ENCODE data around the gene OXCT1.

Gene OXCT1

DNA sequence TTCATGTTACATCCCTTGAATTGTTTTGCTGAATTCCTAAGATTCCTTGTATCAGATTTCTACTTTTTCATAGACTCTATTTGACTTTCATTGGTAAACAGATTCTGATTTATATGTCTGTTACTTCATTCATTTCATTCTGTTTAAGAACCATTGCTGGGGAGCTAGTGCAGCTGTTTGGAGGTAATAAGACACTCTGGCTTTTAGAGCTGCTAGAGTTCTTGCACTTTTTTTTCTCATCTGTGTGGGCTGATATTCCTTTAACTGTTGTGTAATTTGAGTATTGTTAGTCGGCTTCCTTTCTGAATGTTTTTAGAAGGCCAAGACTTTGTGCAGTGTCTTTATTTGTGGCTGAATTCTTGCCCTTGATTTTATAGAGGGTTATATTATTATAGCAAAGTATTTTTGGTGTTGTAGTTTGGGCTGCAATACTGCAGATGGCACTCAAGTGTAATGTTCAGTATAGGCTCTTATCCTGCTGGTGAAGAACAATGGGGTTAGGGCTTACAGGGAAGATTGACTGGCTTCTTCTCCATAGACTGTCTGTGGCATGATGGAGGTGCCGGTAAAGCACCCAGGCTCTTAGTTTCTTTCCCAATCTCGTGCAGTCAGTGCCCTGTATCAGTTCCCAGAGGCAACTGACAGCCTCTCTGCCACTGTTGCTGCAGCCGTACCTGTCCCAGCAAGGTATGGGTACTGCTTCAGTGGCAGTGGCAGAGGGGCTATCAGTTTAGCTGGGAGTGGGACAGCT lies 162.2 kb downstream of the OXCT1 start:
- no peak for DNase-seq

DNA sequence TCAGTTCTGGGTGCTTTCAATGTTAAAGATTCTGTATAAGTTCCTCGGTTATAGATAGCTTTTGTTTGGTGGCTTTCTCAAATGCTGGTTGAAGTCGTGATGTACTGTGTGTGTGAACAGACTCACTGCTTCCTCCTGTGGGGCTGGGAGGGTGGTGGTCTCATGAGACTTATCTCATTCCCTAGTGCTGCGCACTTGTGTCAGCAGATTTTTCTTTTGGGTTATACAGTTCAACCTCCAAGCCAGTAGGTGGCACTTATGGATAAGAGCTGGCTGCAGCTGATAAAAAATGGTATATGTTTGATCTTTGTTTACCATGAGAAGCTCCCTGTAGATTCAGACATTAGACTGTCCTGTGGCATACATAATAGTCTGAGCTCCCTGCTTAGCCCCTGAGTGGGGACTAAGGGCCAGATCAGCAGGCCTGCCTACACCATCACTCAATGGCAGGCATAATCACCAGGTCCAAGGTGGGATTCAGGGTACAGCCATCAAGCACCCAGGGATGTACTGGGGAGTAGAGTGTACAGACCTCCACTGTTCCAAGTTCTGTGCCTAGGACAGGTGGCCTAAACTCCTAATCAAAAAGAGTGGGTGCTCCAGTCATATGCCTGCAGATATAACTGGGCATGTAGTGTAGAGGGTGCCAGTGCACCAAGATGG lies 174.2 kb downstream of the OXCT1 start:
- peak in 1 of 2 experiments; percentile 12 for DNase-seq

DNA sequence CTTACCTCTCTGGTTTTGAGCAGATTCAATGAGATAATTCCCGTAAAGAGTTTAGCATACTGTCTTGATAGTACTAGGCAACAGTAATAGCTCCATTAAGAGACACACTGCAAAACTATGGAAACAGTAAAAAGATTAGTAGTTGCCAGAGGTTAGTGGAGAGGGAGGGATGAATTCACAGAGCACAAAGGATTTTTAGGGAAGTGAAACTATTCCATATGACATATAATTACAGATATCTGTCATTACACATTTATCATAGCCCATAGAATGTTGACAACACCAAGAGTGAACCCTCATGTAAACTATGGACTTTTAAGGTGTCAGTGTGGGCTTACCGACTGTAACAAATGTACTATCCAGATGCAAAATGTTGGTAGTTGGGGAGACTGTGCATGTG lies 183.5 kb downstream of the OXCT1 start:
- DNase-seq = no peak

- DNase-seq = no peak
Observed at GRCh38 chr5:41686191-41686590, 184.0 kb downstream of the OXCT1 start.

DNA sequence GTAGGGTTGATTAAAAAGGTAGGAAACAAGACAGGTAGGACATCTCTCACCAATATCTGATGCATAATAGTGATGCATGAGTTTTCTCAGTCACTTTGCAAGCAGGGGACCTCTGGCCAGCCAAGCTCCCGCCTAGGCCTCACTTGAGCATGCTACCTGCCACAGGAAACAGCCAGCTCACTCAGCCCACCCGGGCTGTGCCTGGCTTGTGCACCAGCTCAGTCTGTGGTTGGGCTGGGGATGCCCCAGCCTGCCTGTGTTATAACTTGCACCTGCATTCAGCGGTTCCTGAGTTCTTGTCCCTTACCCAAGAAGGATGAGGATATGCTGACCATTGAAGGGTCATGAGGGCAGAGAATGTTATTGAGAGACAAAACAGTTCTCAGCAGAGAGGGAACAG lies 187.0 kb downstream of the OXCT1 start:
- DNase-seq = no peak

DNA sequence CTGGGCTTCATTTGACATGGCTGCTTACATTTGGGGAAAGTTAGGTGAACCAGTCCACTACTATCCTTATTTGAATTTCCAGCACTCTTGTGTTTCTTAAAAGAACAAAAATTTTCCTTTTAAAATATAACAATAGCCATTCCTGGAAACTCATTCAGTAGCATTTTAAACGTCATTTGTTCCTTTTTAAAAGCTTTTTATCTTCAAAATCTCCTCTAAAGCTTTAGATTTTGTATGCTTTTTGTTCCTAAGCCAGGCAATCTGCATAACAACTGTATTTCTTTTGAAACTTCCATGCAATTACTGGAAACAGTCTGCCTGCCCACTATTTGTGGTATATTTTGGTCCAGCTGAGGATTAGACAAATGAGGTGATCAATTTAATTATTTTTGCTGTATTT lies 187.6 kb downstream of the OXCT1 start:
- no peak for DNase-seq

DNA sequence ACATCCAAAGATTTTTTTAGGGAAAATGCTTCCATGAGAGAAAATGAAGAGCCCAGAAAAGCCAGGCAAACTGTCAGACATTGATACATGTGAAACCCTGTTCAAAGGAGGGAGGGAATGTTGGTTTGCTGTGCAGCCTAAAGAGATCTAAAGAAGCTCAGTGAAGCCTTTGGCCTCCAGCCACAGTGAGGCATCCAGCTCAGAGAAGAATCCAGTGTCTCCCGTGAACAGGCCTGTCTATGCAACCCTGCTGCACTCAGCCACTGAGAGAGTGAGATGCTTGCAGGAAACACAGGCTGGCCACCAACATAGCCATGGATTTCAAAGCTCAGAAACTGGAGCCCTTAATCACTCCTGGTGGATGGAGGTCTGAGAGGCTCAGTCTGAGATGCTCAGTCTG lies 188.4 kb downstream of the OXCT1 start:
- DNase-seq = no peak

Data from activated T-cell treated with anti-CD3 and anti-CD28 coated beads, Interleukin-2, amount 50 U/mL, for 48 hours (primary cell).